T-cell (primary cell): Measurements from ENCODE around the gene ZNF264. TPM values are rescaled to one million over a fixed set of nuclear protein-coding genes. Genes with fewer than 3 reads are reported as not detected.

Experiments used
- ATAC-seq, 4 experiments: fragments of 200-7000 bp in 3 of 4; fragments of 150-1000 bp in 1 of 4; cut with Tn5 transposase; replicated peaks in 1 of 4; 1 replicate in 3 of 4; 2 replicates in 1 of 4; pipeline ENCODE4 v1.10.0; 2021; ENCODE audit warnings: moderate library complexity in 3 of 4, mild to moderate bottlenecking in 2 of 4, moderate number of reproducible peaks in 1 of 4
- CTCF ChIA-PET, 2 donors: fragments of 300-600 bp; sonication (Branson Sonifier 250); formaldehyde crosslinking; loops; one replicate each; lab custom pipeline; 2022; ENCODE audit warnings: antibody characterized with exemption in 2 of 2; lab: Charles Lee
- POLR2A ChIA-PET, 2 donors: fragments of 300-600 bp; sonication (Branson Sonifier 250); formaldehyde crosslinking; loops; one replicate each; lab custom pipeline; 2022; ENCODE audit warnings: antibody characterized with exemption in 2 of 2; lab: Charles Lee
- DNase-seq, 35 experiments: peaks; one replicate each; pipeline versions ENCODE4 v3.0.0 to v3.0.0-alpha.2; 2013 to 2023
- H3K27ac ChIP-seq: one replicate; pipeline ENCODE4 v1.5.1; 2013; ENCODE audit warnings: low read length
- H3K27me3 ChIP-seq, 2 experiments: replicated peaks in 1 of 2; 1 replicate in 1 of 2; 2 replicates in 1 of 2; pipeline versions ENCODE4 v1.6.1 to v1.7.0; 2013; ENCODE audit warnings: low read length in 1 of 2, mixed read lengths in 1 of 2; ENCODE audit not compliant: control insufficient read depth in 2 of 2, insufficient read depth in 2 of 2; ENCODE audit errors: extremely low read depth in 1 of 2
- H3K36me3 ChIP-seq, 2 donors: 1 replicate in 1 of 2; 2 replicates in 1 of 2; pipeline versions ENCODE4 v1.6.1 to v1.7.0; 2013; ENCODE audit warnings: low read length in 1 of 2; ENCODE audit not compliant: control insufficient read depth in 2 of 2, insufficient read depth in 1 of 2; ENCODE audit errors: extremely low read depth in 1 of 2
- H3K4me1 ChIP-seq, 2 experiments: 1 replicate in 1 of 2; 2 replicates in 1 of 2; pipeline versions ENCODE4 v1.6.1 to v1.7.0; 2013; ENCODE audit warnings: low read length in 2 of 2, mixed read lengths in 1 of 2; ENCODE audit not compliant: insufficient read depth in 2 of 2, control insufficient read depth in 1 of 2; ENCODE audit errors: extremely low read depth in 1 of 2
- H3K4me3 ChIP-seq, 2 donors: 1 replicate in 1 of 2; 2 replicates in 1 of 2; pipeline versions ENCODE4 v1.5.1 to v1.7.0; 2013; ENCODE audit warnings: mild to moderate bottlenecking in 2 of 2, low read length in 1 of 2, moderate library complexity in 1 of 2; ENCODE audit not compliant: control insufficient read depth in 1 of 2; ENCODE audit errors: extremely low read depth in 1 of 2
- H3K9me3 ChIP-seq: 2 replicates; pipeline ENCODE4 v1.7.0; 2013
- H3K27ac Mint-ChIP-seq, 2 donors: one replicate each; pipeline ENCODE4 v1.8.0; 2020 to 2021; ENCODE audit warnings: mild to moderate bottlenecking in 2 of 2, mixed read lengths in 2 of 2
- H3K27me3 Mint-ChIP-seq, 2 donors: one replicate each; pipeline ENCODE4 v1.8.0; 2021 to 2022; ENCODE audit warnings: mixed read lengths in 2 of 2
- H3K36me3 Mint-ChIP-seq: one replicate; pipeline ENCODE4 v1.8.0; 2021; ENCODE audit warnings: mixed read lengths
- H3K4me1 Mint-ChIP-seq, 3 donors: one replicate each; pipeline ENCODE4 v1.8.0; 2020 to 2022; ENCODE audit warnings: mixed read lengths in 3 of 3, mild to moderate bottlenecking in 1 of 3
- H3K4me3 Mint-ChIP-seq, 3 donors: one replicate each; pipeline ENCODE4 v1.8.0; 2020 to 2022; ENCODE audit warnings: mild to moderate bottlenecking in 3 of 3, mixed read lengths in 3 of 3, moderate library complexity in 3 of 3
- H3K9me3 Mint-ChIP-seq, 3 donors: one replicate each; pipeline ENCODE4 v1.8.0; 2020 to 2022; ENCODE audit warnings: mixed read lengths in 3 of 3
- WGBS: methylation state at CpG from one replicate; pipeline ENCODE4 v1.1.5; 2013; ENCODE audit warnings: missing lambda C conversion rate; ENCODE audit not compliant: insufficient coverage; 5-methylcytosine and 5-hydroxymethylcytosine counted together
- total RNA-seq, 35 experiments: library from RNA in 6 of 35; stranded (reverse) in 6 of 35; fragments of 120-200 nt in 1 of 35; gene quantifications; one replicate each; pipeline versions ENCODE4 v1.2.1 to v1.2.4 and lab custom pipeline; 2013 to 2026

ZNF264 gene
- total RNA-seq, 5 donors from 2014 or later (not counting 1 experiment from before 2014, with no cell fraction given), result 39.2 to 72.9 (median 70.2) TPM

- H3K4me1 Mint-ChIP-seq, result peaks cover 0 to 2% (median 2%) of the 10 kb centered on the region in 3 donors
- DNase-seq (no peak), ATAC-seq (no peak)
- Histone ChIP-seq H3K9me3 (no peaks in the 10 kb centered on the region), H3K27me3 (no peaks in the 10 kb centered on the region), H3K36me3 (peaks cover 0 to 5% of the 10 kb centered on the region in 2 donors), H3K4me1 (no peaks in the 10 kb centered on the region), H3K27ac (no peak overlapping the region), H3K4me3 (no peak overlapping the region)
- H3K27ac Mint-ChIP-seq, result no peak overlapping the region
- peaks cover 7 to 25% (median 13%) of the 10 kb centered on the region in 3 donors for H3K9me3 Mint-ChIP-seq
- 73% methylated on average over 3 of the region's 4 CpGs for WGBS
- POLR2A ChIA-PET, result no interaction called here
- no peaks in the 10 kb centered on the region for H3K27me3 Mint-ChIP-seq
- no peak overlapping the region for H3K4me3 Mint-ChIP-seq
- CTCF ChIA-PET, result no interaction called here
- H3K36me3 Mint-ChIP-seq, result peaks cover 65% of the 10 kb centered on the region
Measured at GRCh38 chr19:57269515-57270250, 78.4 kb downstream of the ZNF264 start.

- Histone ChIP-seq H3K4me3 (no peak overlapping the region), H3K4me1 (no peaks in the 10 kb centered on the region), H3K36me3 (peaks cover 0 to 5% of the 10 kb centered on the region in 2 donors), H3K27ac (no peak overlapping the region), H3K27me3 (no peaks in the 10 kb centered on the region), H3K9me3 (no peaks in the 10 kb centered on the region)
- Mint-ChIP-seq H3K27me3 (no peaks in the 10 kb centered on the region), H3K27ac (no peak overlapping the region), H3K36me3 (peaks cover 65% of the 10 kb centered on the region), H3K9me3 (peaks cover 3 to 18% (median 9%) of the 10 kb centered on the region in 3 donors), H3K4me3 (no peak overlapping the region), H3K4me1 (no peaks in the 10 kb centered on the region)
- CTCF ChIA-PET, result no interaction called here
- ATAC-seq (no peak), DNase-seq (no peak)
- POLR2A ChIA-PET, result no interaction called here
- 100% methylated on average over 6 of the region's 8 CpGs for WGBS
Measured at GRCh38 chr19:57271280-57271679, 80.0 kb downstream of the ZNF264 start.

Other genes with a start within 250 kb of the ZNF264 start
- gene USP29, start 71.5 kb upstream of the ZNF264 start, total RNA-seq, result not detected
- not detected for gene ZIM3, start 46.3 kb upstream of the ZNF264 start, total RNA-seq
- not detected for gene DUXA, start 24.0 kb upstream of the ZNF264 start, total RNA-seq
- 1 to 10 TPM in 3 of 5 donors, under 1 TPM in 2; 0.39 to 1.2 (median 1.1) TPM for gene AURKC, start 39.5 kb downstream of the ZNF264 start, total RNA-seq
- 10 to 100 TPM; 18.6 to 30.6 (median 19.3) TPM for gene ZNF805, start 49.1 kb downstream of the ZNF264 start, total RNA-seq
- 10 to 100 TPM; 65.2 to 77.3 (median 66.0) TPM for gene ZNF460, start 89.0 kb downstream of the ZNF264 start, total RNA-seq
- 10 to 100 TPM in 1 of 5 donors, 1 to 10 TPM in 4; 3.9 to 11.1 (median 7.9) TPM for gene ZNF543, start 129.0 kb downstream of the ZNF264 start, total RNA-seq
- 10 to 100 TPM in 3 of 5 donors, 1 to 10 TPM in 2; 7.1 to 14.3 (median 11.8) TPM for gene ZNF304, start 159.8 kb downstream of the ZNF264 start, total RNA-seq
- 10 to 100 TPM in 2 of 5 donors, 1 to 10 TPM in 3; 7.1 to 11.4 (median 9.6) TPM for gene TRAPPC2B, start 172.1 kb downstream of the ZNF264 start, total RNA-seq
- gene ZNF547, start 172.1 kb downstream of the ZNF264 start, total RNA-seq, result 1 to 10 TPM in 3 of 5 donors, under 1 TPM in 2; 0.77 to 4.8 (median 3.5) TPM
- gene ZNF548, start 198.4 kb downstream of the ZNF264 start, total RNA-seq, result 100 to 1,000 TPM in 2 of 5 donors, 10 to 100 TPM in 3; 57.3 to 110 (median 82.8) TPM
- 10 to 100 TPM; 10.0 to 27.8 (median 21.2) TPM for gene ZNF17, start 219.7 kb downstream of the ZNF264 start, total RNA-seq
- gene ZNF749, start 243.8 kb downstream of the ZNF264 start, total RNA-seq, result 10 to 100 TPM in 3 of 5 donors, 1 to 10 TPM in 2; 6.8 to 21.3 (median 18.2) TPM